GM21825 (cell line): ENCODE results near the gene PLA2G6.
A peak's percentile ranks its signal among the peaks of the same experiment; 100 is the strongest.

ENCODE experiments used
- ATAC-seq: cut with Tn5 transposase; IDR thresholded peaks from one replicate; pipeline ENCODE4 v1.9.1; 2021; ENCODE audit warnings: mild to moderate bottlenecking, moderate library complexity; ENCODE audit not compliant: unreplicated experiment

The PLA2G6 gene

DNA sequence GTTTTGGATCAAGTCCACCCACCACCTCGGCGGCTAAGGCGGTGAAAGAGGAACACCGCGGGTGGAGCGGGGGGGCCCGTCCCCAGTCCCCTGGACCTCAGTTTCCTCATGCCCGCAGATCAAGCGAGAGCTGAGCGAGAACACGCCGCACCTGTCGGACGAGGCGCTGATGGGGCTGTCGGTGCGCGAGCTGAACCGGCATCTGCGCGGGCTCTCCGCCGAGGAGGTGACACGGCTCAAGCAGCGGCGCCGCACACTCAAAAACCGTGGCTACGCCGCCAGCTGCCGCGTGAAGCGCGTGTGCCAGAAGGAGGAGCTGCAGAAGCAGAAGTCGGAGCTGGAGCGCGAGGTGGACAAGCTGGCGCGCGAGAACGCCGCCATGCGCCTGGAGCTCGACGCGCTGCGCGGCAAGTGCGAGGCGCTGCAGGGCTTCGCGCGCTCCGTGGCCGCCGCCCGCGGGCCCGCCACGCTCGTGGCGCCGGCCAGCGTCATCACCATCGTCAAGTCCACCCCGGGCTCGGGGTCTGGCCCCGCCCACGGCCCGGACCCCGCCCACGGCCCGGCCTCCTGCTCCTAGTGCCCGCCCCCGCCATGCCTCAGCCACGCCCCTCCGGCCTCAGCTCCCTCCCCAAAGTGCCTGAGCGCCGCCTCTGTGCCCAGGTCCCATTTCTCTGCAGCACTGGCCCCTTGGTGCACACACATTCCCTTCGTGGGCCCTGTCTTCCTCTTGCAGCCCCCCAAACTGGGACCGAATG is 32.8 kb upstream of the PLA2G6 start:
- no peak for ATAC-seq

DNA sequence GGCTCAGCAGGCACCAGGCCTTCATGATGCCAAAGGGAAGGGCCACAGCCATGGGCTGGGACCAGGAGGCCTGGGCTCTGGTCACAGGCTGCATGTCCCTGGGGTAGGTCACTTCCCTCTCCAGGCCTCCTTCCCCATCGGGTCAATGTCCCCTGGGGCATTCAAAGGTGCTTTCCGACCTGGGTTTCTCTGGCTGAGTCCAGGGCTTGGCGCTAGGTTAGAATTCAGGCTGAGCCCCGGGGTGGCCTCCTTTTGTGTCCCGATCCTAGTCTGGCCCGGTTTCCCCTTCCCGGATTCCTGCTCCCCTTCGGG is 32.3 kb upstream of the PLA2G6 start:
- ATAC-seq, result no peak

DNA sequence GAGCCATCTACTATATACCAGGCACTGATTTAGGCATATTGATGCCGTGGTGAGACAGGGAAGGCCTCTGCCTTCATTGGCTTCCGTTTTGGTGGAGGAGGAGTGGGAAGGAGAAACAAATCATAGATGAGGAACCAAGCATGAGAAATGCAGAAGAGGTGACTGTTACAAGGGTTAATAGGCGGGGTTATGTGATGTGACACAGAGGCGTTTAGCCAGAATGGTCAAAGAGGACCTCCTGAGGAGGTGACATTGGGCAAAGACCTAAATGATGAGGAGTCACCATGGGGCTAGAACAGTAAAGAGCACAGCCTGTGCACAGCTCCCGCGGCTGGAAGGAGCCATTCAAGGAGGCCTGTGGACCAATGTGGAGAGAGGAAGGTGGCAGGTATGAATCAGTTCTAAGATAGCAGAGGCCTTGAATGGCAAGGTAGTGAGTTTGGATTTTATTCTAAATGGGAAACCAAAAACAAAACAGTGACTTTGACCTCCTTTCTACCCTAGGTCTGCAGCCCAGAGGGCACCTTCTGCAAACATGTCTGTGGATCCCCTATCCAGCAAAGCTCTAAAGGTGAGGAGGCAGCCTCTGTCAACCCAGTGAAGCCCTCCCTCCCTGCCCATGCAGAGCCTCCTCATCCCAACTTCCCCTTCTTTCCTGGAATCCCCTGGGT is 31.8 kb upstream of the PLA2G6 start:
- ATAC-seq, result no peak

DNA sequence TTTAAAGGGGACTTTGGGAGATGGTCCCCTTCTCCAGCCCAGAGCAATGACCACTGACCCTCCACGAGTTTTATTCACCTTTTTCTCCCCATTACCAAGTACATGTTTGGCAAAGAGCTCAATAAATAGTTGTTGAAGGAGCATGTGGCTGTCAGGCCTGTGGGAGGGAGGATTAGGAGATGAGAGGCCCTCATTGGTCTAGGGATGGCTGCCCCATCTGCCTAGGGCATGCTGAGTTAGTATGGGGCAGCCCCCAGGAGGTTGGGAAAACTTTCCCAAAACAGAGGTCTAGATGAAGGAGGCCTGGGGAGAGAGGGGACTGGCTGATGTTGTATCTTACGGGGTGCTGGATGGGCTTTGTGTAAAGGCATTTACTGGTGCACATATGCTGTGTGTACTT is 30.8 kb upstream of the PLA2G6 start:
- ATAC-seq, result no peak

DNA sequence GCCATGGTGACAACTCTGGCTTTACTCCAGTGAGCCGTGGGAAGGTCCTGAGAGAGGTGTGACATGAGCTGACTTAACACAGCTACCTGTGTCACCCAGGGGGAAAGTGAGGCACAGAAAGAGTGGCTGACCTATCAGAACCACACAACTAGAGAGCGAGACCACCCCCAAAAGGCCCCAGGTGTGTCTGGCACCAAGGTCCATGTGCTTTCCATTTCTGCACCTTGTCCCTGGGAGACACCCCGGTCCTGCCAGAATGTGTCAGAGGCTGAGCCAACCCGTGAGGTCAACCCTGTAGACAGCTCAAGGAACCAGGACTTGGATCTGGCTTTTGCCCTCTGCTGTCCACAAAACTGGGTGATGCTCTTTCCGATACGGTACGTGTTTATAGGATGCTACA is 29.9 kb upstream of the PLA2G6 start:
- no peak for ATAC-seq

DNA sequence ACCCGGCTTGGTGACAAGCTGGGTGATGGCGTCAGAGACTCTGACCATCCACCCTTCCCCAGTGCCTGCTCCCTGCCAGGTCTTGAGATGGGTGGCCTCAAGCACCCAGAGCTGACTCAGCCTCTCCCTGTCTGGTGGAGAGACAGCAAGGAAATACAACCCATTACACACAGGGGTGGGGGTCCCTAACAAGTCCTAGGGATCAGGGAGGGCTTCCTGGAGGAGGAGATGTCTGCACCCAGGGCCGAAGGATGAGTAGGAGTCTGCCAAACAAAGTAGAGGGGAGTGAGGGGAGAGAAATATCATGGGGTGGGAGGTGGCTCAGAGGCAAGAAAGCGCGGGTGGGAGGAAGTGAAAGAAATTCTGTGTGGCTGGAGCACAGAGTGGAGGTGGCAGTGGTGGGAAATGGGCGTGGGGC is 26.9 kb upstream of the PLA2G6 start:
- ATAC-seq, result no peak

DNA sequence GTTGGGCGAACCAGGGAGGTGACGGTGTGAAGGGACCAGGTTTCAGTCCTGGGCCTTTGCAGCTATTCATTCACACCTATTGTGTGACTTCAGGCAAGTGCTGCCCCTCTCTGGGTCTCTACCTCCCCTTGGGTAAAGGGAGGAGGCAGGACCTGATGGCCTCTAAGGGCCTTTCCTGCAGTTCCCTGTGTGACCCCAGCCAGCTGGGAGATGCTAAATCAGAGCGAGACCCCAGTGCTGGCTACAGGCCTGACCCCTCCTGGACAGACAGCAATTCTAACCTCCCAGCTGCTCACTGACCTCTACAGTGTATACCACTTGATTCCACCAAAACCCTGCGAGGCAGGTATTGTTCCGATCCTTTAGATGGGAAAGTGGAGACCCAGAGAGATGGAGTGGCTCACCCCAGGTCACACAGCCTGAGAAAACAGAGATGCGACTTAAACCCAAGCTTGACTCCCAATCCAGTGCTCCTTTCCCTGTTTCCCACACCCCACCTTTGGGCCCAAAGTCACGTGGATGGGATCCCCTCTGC is 26.3 kb upstream of the PLA2G6 start:
- ATAC-seq, result no peak

DNA sequence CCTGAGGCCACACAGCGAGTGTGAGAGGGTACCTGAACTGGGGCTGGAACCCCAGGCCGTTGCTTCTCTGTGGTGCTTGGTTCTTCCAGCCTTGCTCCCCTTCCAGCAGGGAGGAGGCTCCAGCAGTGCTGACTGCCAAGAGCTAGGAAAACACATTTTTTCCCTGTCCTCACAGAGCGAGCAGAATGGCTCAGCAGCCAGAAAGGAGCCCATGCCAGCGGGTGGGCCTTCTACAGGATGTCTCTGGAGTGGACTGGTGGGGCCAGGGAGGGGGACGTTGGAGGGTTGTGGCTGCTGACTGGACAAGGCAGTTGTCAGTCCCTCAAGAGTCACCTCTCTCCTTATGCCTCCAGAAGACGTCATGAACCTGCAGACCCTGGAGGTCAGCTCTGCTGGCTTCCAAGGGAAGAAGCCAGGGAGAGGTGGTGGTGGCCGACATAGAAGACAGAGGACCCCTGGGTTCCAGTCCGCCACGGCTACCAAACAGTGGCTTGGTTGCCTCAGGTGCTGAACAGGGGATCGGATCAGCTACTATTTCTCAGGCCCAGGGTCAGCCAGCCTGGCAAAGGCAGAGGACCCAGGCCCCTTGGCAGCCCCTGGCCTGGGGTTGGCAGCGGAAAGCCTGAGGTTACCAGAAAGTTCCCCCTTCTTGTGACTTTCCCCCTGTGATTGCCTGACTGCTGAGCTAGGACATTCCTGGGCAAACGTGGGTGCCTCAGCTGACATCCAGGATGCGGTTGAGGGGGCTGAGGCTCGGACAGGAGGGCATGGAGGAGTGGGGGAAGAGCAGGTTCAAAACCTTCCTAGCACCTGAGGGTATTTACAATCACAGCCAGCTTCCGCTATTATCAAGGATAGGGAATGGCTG is 23.9 kb upstream of the PLA2G6 start:
- ATAC-seq, result no peak

DNA sequence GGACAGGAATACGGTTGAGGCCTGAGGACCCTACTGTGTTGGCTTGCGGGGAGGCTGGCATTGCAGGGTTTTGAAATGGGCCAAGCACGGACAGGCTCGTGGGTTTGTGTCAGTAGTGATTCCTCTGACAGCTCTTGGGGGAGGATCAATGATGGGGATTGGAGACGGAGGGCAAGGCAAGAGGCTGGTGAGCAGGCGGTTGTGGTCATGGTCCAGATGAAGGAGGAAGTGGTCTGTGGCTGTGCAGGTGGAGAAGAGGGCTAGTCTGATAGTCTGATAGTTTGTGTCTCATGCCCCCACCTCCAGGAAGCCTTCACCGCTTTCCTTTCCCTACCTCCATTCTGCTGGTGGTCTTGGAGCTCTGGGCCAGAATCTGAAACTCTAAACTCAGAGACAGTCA is 23.2 kb upstream of the PLA2G6 start:
- no peak for ATAC-seq

DNA sequence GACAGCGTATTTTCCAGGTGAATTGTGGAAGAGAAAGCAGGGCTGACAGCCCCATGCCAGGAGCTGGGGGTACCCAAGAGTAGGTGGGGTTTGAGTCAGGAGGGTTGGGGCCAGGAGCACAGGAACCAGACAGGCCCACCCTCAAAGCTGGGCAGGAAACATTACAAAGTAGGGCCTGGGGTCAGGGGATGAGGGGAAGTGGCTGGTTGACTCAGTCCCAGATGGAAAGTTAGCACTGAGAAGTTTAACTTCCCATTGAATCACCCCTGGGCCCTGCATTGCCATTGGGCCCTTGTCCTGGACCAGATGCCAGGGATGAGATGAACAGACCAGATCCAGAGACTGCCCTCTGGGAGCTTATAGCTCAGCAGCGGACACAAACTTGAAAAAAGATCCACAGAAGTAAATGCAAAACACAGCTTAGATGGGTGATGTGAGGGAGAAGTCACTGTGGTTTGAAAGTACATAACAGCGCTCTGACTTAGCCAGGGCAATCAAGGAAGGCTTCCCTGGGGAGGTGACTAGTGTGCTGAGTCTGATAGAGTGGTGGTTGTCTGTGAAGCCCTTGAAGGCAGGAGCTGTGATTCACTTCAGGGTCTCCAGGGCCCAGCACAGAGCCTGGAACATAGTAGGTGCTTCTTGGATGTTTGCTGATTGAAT is 22.4 kb upstream of the PLA2G6 start:
- no peak for ATAC-seq

DNA sequence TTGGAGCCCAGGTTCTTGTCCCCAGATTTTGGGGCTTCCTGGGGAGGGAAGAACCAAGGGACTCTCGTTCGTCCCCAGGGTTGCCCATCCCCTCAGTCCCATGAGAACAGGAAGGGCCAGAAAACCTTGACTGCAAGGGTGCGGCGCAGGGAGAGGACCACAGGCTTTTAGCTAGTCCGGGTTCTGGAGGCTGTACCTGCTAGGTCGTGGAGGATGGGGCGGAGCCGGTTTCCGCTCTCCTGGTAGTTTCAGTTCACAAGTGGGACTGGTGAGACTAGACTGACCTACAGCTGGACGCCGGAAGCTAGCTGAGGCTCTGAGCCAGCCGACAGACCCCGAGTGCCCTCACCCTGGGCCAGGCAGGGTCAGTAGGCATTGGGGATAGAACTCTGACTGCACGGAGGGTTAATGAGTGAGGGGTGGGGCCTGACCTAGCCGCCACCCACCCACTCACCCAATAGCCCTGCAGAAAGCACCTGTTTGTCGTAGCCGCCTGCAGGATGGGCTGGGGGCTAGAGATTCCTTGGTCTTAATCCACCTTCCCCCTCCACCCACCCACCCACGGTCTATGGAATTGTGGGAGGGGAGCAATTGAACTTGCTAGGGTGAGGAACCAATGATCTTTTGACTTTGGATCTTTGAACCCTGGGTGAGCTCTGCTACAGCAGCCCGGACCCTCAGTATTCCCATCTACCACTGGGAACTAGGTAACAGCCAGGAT is 21.6 kb upstream of the PLA2G6 start:
- ATAC-seq, result no peak

DNA sequence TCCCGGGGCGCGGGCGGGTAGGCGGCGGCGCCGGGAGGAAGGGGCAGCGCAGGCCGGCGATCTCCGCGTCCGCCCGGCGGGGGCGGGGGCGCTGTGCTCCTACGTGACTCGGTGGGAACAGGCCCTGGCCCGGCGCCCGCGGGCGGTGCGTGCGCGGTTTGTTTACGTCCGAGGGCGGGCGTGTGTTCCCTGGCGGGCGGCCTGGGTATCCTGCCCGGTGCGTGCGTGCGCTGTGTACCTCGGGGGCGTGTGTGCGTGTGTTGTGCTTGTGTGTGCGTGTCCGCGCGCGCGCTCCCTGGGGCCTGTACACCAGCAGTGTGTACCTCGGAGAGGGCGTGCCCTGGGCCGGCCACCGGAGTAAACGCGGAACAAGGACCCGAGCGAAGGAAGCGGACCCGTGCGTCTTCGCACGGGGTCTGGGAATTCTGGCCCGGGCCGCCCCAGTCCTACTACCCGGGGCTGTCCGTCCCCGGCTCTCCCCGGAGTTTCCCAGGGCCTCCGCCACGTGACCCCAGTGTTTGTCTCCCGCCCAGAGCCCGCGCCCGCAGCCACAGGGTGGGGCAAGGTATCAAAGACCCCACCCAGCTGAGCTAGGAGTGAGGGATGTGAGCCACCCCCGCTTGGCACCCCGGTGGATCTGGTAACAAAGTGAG is 20.9 kb upstream of the PLA2G6 start:
- peak; percentile 18 for ATAC-seq

DNA sequence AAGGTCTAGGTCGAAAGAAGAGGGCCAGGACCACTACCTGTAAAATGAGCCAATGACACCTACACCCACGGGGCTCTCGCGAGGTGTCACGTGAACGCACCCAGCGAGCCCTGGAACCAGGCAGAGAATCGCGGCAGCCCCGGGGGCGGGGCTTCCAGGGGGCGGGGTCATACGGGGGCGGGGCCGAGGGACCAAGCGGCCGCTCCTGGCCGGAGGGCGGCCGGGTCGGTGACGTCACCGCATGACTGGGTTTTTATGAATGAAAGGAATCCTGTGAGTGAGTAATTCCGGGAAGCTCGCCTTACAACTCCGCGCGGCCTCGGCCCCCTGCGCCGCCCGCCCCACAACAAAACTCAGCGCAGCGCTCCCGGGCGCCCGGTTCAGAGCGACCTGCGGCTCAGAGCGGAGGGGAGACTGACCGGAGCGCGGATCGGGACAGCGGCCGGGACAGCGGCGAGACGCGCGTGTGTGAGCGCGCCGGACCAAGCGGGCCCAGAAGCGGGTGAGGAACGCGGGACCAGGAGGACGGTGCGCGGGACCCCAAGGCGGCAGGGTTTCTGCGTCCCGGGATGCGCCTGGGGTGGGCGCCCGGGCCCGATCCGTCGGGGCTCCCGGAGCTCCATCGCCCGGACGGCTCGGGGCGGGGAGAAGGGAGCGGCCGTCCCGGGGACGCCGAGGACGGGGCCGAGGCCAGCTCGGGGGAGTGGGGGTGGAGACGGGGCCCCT is 20.2 kb upstream of the PLA2G6 start, which contains the start of gene MAFF:
Gene MAFF (plus strand): TSS at position 284 of the 726 bp plus-strand sequence. CDS start 11,860 bp downstream, outside the sequence.
- peak; percentile 51 for ATAC-seq

DNA sequence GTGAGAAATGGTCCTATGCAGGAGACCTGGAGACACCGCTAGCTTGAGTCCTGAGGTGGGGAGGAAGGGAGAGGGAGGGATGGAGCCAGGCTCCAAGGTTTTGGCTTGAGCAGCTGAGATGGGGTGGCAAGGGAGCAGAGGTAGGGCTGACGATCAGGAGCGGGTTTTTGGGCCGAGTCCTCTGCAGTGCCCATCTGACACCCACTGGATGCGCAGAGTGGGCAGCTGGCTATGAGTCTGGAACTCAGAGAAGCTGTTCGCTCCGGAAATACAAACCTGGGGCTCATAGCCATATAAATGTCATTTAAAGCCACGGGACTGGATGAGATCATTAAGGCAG is 19.7 kb upstream of the PLA2G6 start:
- no peak for ATAC-seq

DNA sequence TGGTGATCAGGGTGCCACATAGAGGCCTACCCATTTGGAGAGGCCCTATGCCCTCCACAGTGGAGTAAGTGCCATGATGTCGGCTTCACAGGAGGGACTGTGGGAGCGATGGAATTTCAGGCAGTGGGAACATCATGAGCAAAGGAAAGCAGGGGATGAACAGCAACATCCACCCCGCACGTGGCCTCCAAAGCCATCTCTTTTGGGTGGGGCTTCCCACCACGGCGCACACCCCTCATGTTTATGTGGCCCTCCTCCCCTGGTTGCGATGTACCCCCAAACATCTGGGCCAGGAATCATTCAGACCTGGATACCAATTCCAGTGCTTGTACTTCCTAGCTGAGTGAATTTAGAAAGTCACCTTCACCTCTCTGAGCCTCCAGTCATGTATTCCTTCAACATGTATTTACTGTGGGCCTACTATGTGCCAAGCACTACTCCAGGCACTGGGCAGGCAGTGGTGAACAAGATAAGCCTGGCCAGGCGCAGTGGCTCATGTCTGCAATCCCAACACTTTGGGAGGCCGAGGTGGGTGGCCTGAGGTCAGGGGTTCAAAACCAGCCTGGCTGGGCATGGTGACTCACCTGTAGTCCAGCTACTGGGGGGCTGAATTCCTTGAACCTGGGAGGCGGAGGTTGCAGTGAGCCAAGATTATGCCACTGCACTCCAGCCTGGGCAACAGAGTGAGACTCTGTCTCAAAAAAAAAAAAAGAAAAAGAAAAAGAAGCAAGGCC is 18.4 kb upstream of the PLA2G6 start:
- no peak for ATAC-seq

DNA sequence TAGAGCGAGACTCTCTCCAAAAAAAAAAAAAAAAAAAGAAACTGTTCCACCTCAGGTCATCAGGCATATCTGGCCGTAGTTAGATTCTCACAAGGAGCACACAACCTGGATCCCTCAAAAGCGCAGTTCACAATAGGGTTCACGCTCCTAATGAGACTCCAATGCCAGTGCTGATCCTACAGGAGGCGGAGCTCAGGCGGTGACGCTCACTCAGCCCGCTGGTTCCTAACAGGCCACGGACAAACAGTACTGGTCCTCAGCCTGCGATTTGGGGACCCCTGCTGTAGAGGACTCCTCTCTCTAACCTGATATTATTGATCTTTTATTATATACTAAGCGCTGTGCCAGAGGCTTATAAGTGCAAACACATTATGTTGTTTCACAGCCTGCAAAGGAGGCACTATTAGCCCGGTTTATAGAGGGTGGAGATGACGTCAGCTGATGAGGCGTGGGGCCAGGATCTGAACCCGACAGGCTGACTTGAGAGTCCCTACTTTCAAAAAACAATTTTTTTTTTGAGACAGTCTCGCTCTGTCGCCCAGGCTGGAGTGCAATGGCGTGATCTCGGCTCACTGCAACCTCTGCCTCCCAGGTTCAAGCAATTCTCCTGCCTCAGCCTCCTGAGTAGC is 15.3 kb upstream of the PLA2G6 start:
- ATAC-seq, result no peak

DNA sequence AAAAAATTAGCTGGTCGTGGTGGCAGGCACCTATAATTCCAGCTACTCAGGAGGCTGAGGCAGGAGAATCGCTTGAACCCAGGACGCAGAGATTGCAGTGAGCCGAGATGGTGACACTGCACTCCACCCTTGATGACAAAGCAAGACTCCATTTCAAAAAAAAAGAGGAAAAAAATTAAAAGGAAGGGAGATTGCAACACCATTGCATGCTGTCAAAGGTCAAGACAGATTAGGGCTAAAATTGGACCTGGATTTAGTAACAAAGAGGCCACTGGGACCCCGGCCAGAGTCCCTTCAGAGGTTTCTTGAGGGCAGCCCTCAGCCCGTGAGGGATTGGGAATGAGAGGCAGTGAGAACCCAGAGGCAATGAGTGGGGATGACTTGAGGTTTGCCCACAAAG is 11.9 kb upstream of the PLA2G6 start:
- no peak for ATAC-seq

DNA sequence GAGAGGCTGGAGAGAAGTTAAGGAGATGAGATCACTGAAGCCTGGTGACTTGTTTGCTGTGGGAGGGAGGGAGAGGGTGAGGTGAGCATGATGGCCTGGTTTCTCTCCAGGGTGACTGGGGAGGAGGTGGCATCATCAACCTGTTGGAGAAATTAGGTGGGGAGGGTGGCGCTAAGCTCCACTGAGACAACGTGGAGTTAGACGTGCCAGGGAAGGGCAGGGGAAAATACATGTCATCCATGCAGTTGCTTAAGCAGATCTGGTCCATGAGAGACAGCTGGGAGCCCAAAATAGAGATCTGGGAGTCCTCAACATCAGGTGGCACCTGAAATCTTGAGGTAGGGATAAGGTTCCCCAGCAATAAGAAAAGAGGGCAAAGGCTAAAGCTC is 10.8 kb upstream of the PLA2G6 start:
- no peak for ATAC-seq
